ENCODE results near the gene POLR2I. TPM values are rescaled to one million over a fixed set of nuclear protein-coding genes. Genes with fewer than 3 reads are reported as not detected.

The POLR2I gene
- total and polyA plus RNA-seq, 9 of the 15 experiments (the other 6 are each of a cell fraction or from before 2014, with no cell fraction given): 28.0 to 283 (median 123) TPM

- Histone ChIP-seq H3K27me3 (ENCODE audit: control insufficient read depth in 2 of 2, insufficient read depth in 2 of 2, low read length in 2 of 2) (no peaks in the 10 kb centered on the region), H3K27ac (ENCODE audit: extremely low read depth, low read depth, low read length) (no peak overlapping the region), H3K4me2 (ENCODE audit: insufficient read depth, low read length) (no peak overlapping the region), H3K9me3 (replicated peaks; ENCODE audit: control insufficient read depth, insufficient read depth, low read depth, low read length) (no peaks in the 10 kb centered on the region), H4K20me1 (replicated peaks; ENCODE audit: control insufficient read depth, insufficient read depth, low read length) (no peaks in the 10 kb centered on the region; the same call in 1 of the 2 replicates), H2AFZ (ENCODE audit: low read depth, low read length) (no peak overlapping the region), H3K4me1 (replicated peaks in 1 of 2; ENCODE audit: control insufficient read depth in 2 of 2, insufficient read depth in 2 of 2, low read length in 2 of 2) (peaks cover 0 to 4% of the 10 kb centered on the region in 2 experiments; a peak in 3 of 5 replicates), H3K9me1 (ENCODE audit: control insufficient read depth, insufficient read depth, low read length) (no peaks in the 10 kb centered on the region), H3K9ac (ENCODE audit: insufficient read depth in 1 of 2, low read depth in 2 of 2, low read length in 2 of 2) (no peak overlapping the region), H3K79me2 (ENCODE audit: control insufficient read depth, insufficient read depth, low read length) (no peaks in the 10 kb centered on the region), H3K4me3 (no peak overlapping the region), H3K36me3 (ENCODE audit: control insufficient read depth, insufficient read depth, low read length) (peaks cover 75% of the 10 kb centered on the region; the same call in 2 of the 3 replicates)
- ATAC-seq (no peak), DNase-seq (ENCODE audit: extremely low read depth in 1 of 4, low spot score in 3 of 4) (no peak), FAIRE-seq (no peak)
- BruUV-seq (replicated peaks): no TSS peak
- CTCF ChIA-PET (ENCODE audit: low intra/inter-chr PET ratio): no interaction called here
- in situ Hi-C loops (cut with MboI): no loop called here
- WGBS (ENCODE audit: insufficient coverage, low coverage, missing lambda C conversion rate): 84% methylated on average over 8 of the region's 10 CpGs
- intact Hi-C loops (cut with micrococcal nuclease): no loop called here
- peak; percentile 89 for TF ChIP-seq PKNOX1 (IDR thresholded peaks at IDR 0.05)
- TF ChIP-seq PBX2 (CRISPR knock-in tag; IDR thresholded peaks at IDR 0.05; ENCODE audit: low read depth): peak; percentile 58
- TF ChIP-seq PBX2 (tag; conservative IDR thresholded peaks at IDR 0.05; ENCODE audit: low read depth): peak; percentile 74
- no peak for TF ChIP-seq PTRF (tag; IDR thresholded peaks at IDR 0.05)
- TF ChIP-seq MEIS2 (IDR thresholded peaks at IDR 0.05; ENCODE audit: partially characterized antibody): peak; percentile 87
- POLR2A ChIA-PET: interaction anchor here (0.6 to 2.1 kb wide), 4 partner anchors 9 to 19 kb away, joined by 3 to 6 read pairs (median 4); no protein-coding TSS in a partner anchor
Measured at GRCh38 chr19:36073121-36073876, 41.4 kb downstream of the POLR2I start.

Data from K562 (cell line).